ENCODE results near the gene DDX52.

The DDX52 gene

GRCh38 chr17:37585066-37585465 lies 58.2 kb downstream of the DDX52 start:
- no peak for DNase-seq (ENCODE audit: low read depth in 3 of 3)

DNA sequence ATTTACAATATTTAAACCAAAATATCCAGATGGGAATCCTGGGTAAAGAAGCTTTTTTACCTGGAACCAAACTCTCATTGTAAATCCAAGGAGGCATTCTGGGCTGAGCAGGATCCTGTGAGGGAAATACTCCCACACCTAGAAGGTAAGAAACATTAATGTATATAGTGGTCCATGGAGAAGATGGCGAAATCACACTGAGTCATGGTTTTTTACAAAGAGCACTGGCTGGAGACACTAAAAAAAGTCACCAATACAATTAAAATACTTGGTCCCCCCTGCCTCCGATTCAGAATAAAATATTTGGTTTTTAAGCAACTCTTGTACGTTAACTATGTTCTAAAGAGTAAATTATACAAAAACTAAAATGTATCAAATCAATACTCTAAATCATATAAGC lies 67.0 kb downstream of the DDX52 start:
- no peak for DNase-seq (ENCODE audit: low read depth in 3 of 3)

- DNase-seq (ENCODE audit: low read depth in 3 of 3), result no peak
These were observed 68.8 kb downstream of the DDX52 start for GRCh38 chr17:37574427-37574826.

GRCh38 chr17:37571674-37572073 lies 71.6 kb downstream of the DDX52 start:
- no peak for DNase-seq (ENCODE audit: low read depth in 3 of 3)

- DNase-seq (ENCODE audit: low read depth in 3 of 3), result peak in 2 of 3 donors; percentile 15 to 18
These were observed 72.6 kb downstream of the DDX52 start for GRCh38 chr17:37570527-37571093.

DNA sequence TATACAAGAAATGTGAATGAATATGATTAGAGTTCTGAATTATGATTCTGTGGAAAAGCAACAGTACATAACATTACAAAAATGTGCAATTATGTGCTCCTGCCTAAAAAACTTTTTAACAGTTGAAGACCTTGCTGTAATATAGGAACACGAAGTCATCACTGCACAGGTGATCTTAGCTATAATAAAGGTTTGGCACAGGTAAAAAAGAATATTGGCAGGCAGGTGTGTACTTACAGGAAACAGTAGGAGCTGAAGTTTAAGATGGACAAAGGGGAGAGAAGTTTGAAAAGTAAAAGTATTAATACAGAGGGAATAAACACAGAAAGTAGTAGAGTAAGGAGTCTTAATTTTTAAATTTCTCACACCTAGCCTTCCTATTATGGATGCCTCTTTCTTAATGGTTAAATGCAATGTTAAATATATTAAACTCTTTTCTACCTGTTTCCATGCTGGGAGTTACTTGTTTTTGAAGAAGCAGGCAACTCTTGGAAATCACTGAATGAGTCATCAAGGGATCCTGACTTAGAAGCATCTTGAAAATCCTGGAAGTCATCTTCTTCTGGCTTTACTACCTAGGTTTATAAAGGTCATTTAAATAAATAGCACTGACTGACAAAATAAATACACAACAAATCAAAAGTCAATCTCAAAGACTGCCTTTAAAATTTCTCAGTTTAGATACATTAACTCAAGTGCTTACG lies 74.7 kb downstream of the DDX52 start:
- DNase-seq (ENCODE audit: low read depth in 3 of 3), result no peak

- no peak for DNase-seq (ENCODE audit: low read depth in 3 of 3)
These were observed 75.7 kb downstream of the DDX52 start for GRCh38 chr17:37567538-37567937.

DNA sequence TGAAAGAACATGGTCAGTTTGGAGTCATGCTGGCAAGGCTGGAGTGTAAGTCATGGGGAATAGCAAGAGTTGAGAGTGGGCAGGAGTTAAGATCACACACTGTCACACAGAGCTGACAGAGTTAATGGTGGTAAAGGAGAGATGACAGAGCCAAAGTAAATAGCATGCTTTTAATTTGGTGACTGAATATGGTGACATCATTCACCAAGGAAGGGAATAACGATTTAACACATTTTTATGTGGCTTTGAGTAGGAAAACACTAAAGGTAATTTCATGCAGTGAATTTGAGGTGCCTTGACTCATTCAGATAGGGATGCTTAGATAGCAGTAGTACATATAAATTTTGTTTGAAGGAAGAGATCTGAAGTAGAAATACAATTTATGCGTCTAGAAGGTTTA lies 76.1 kb downstream of the DDX52 start:
- DNase-seq (ENCODE audit: low read depth in 3 of 3), result no peak

- DNase-seq (ENCODE audit: low read depth in 3 of 3), result no peak
These were observed 79.0 kb downstream of the DDX52 start for GRCh38 chr17:37564252-37564651.

GRCh38 chr17:37562016-37562745 lies 81.1 kb downstream of the DDX52 start:
- no peak for DNase-seq (ENCODE audit: low read depth in 3 of 3)
